ENCODE data around the gene PSMG4. TPM values are rescaled to one million over a fixed set of nuclear protein-coding genes. Genes with fewer than 3 reads are reported as not detected.

PSMG4 gene
- polyA plus RNA-seq, 2 of the 4 experiments (the other 2 are of a cell fraction): 15.0 to 21.9 TPM

DNA sequence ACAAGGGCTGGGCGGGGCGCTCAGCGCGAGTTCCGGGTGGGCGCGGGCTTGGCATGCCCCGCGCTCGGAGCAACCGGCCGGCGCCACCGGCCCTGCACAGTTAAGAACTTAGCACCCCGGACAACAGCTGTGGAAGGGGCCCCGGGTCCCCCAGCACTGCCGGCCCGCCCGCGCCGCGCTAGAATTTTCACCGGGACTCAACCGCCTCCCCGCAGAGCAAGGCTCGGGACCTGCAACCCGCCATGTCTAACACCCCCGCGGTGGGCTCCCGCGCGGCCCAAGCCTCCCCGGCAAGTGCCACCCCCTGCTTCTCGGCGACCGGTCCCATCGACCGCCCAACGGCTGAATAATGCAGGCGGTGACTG lies 5.2 kb upstream of the PSMG4 start:
- 96% methylated on average over 14 of the region's 40 CpGs for WGBS (ENCODE audit: missing lambda C conversion rate)
- H3K4me3 ChIP-seq: no peak overlapping the region
- ATAC-seq: no peak
- H3K9me3 ChIP-seq: no peaks in the 10 kb centered on the region
- ChIA-PET CTCF (interaction anchor here (1.2 to 6.8 kb wide), 5 partner anchors 15 to 254 kb away, joined by 3 to 50 read pairs (median 4); partner anchors contain the start of gene NQO2), POLR2A (no interaction called here)
- no peak for DNase-seq (ENCODE audit: low read depth in 1 of 2, low spot score in 1 of 2)
- H3K4me1 ChIP-seq: peaks cover 3% of the 10 kb centered on the region; the same call in 1 of the 3 replicates
- TF ChIP-seq ZC3H11A (IDR thresholded peaks at IDR 0.05): no peak
- no peak for TF ChIP-seq MAZ (IDR thresholded peaks at IDR 0.05; ENCODE audit: borderline replicate concordance, low read depth, low read length)
- TF ChIP-seq, protein P1, sequence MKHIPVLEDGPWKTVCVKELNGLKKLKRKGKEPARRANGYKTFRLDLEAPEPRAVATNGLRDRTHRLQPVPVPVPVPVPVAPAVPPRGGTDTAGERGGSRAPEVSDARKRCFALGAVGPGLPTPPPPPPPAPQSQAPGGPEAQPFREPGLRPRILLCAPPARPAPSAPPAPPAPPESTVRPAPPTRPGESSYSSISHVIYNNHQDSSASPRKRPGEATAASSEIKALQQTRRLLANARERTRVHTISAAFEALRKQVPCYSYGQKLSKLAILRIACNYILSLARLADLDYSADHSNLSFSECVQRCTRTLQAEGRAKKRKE (CRISPR knock-in tag; IDR thresholded peaks at IDR 0.05; ENCODE audit: low read depth): no peak
- TF ChIP-seq CHD4 (IDR thresholded peaks at IDR 0.05; ENCODE audit: borderline replicate concordance): no peak
- TF ChIP-seq, protein P2, sequence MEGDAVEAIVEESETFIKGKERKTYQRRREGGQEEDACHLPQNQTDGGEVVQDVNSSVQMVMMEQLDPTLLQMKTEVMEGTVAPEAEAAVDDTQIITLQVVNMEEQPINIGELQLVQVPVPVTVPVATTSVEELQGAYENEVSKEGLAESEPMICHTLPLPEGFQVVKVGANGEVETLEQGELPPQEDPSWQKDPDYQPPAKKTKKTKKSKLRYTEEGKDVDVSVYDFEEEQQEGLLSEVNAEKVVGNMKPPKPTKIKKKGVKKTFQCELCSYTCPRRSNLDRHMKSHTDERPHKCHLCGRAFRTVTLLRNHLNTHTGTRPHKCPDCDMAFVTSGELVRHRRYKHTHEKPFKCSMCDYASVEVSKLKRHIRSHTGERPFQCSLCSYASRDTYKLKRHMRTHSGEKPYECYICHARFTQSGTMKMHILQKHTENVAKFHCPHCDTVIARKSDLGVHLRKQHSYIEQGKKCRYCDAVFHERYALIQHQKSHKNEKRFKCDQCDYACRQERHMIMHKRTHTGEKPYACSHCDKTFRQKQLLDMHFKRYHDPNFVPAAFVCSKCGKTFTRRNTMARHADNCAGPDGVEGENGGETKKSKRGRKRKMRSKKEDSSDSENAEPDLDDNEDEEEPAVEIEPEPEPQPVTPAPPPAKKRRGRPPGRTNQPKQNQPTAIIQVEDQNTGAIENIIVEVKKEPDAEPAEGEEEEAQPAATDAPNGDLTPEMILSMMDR (IDR thresholded peaks at IDR 0.05): no peak
- no peak for TF ChIP-seq TP53 (CRISPR knock-in tag; IDR thresholded peaks at IDR 0.05)
- FAIRE-seq: no peak
- H3K4me2 ChIP-seq: no peak overlapping the region
- no peak overlapping the region for H3K27ac ChIP-seq

DNA sequence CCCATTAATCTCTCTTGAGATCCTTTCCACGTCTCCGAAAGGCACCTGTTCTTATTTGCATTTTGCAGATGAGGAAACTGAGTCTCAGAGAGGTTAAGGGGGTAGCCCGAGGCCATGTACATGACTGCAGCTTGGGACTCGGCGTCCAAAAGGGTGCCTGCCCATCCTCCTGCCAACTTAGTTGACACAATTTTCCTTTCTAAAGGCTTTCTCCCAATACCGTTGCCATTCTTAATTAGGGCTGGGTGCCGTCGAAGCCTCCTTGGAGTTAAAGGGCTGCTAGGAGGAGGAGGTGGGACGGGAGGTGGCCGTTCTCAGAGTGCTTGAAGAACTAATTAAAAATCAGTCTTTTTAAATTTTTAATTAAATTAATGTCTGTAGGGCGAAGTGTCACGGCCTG lies 546 bp upstream of the PSMG4 start:
- FAIRE-seq (no peak), ATAC-seq (no peak), DNase-seq (ENCODE audit: low read depth in 1 of 2, low spot score in 1 of 2) (no peak)
- TF ChIP-seq, protein P3, sequence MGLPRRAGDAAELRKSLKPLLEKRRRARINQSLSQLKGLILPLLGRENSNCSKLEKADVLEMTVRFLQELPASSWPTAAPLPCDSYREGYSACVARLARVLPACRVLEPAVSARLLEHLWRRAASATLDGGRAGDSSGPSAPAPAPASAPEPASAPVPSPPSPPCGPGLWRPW (IDR thresholded peaks at IDR 0.05): no peak
- TF ChIP-seq, protein P1 (CRISPR knock-in tag; IDR thresholded peaks at IDR 0.05; ENCODE audit: low read depth): no peak
- TF ChIP-seq, protein P4, sequence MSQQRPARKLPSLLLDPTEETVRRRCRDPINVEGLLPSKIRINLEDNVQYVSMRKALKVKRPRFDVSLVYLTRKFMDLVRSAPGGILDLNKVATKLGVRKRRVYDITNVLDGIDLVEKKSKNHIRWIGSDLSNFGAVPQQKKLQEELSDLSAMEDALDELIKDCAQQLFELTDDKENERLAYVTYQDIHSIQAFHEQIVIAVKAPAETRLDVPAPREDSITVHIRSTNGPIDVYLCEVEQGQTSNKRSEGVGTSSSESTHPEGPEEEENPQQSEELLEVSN (IDR thresholded peaks at IDR 0.05; ENCODE audit: borderline replicate concordance, low read depth): no peak
- TF ChIP-seq RARB (CRISPR knock-in tag; IDR thresholded peaks at IDR 0.05) (no peak), POLR2AphosphoS2 (conservative IDR thresholded peaks at IDR 0.05; ENCODE audit: low read length) (no peak), ZC3H11A (IDR thresholded peaks at IDR 0.05) (no peak), HOXB13 (CRISPR knock-in tag; IDR thresholded peaks at IDR 0.05; ENCODE audit: low read depth) (no peak), HEYL (CRISPR knock-in tag; IDR thresholded peaks at IDR 0.05) (no peak), MAFK (IDR thresholded peaks at IDR 0.05; ENCODE audit: partially characterized antibody) (no peak), KDM1A (IDR thresholded peaks at IDR 0.05; ENCODE audit: low read depth) (no peak), NPAS2 (CRISPR knock-in tag; IDR thresholded peaks at IDR 0.05; ENCODE audit: borderline replicate concordance) (no peak), SREBF2 (IDR thresholded peaks at IDR 0.05) (no peak), JUN (IDR thresholded peaks at IDR 0.05) (no peak), NR3C1 (IDR thresholded peaks at IDR 0.05) (no peak), FOXS1 (CRISPR knock-in tag; IDR thresholded peaks at IDR 0.05) (no peak)
- Histone ChIP-seq H3K4me2 (peak overlapping the region; percentile 69), H3K27ac (peak overlapping the region in 1 of 2 experiments; percentile 99; a peak in 2 of 6 replicates), H3K4me3 (peak overlapping the region; percentile 92), H3K4me1 (peaks cover 11% of the 10 kb centered on the region), H3K9me3 (no peaks in the 10 kb centered on the region)
- POLR2A ChIA-PET: interaction anchor here (0.6 to 2.5 kb wide), 3 partner anchors 14 to 194 kb away, joined by 4 to 10 read pairs (median 4); no protein-coding TSS in a partner anchor
- CTCF ChIA-PET: interaction anchor here (1.4 kb wide), 1 partner anchor 96 kb away, joined by 4 read pairs; no protein-coding TSS in a partner anchor
- 52% methylated on average over 12 of the region's 12 CpGs for WGBS (ENCODE audit: missing lambda C conversion rate)

Data from A549 (cell line).